Left lobe of liver (tissue), 2 donors: Measurements from ENCODE around the gene PGM2. TPM values are rescaled to one million over a fixed set of nuclear protein-coding genes. Genes with fewer than 3 reads are reported as not detected.
"Not testable (repeated sequence)": the region's sequence is repeated elsewhere in the genome, so short reads cannot be mapped to it uniquely, and the experiment has no call there.

ENCODE experiments used
- ATAC-seq: fragments of 200-7000 bp; cut with Tn5 transposase; one replicate; pipeline ENCODE4 v1.9.1; 2020; ENCODE audit warnings: mild to moderate bottlenecking, moderate library complexity
- DNase-seq: peaks from one replicate; pipeline ENCODE4 v3.0.0-alpha.2; 2020; ENCODE audit warnings: low spot score
- total RNA-seq: library from RNA; stranded (reverse); gene quantifications from one replicate; pipeline ENCODE4 v1.2.1, GENCODE V29; 2021
- donor health status: DM: no; HTN: no; CAD: no; lungs with moderate emphysema.
- donor health status: DM: no; HTN: yes; CAD: no.

The PGM2 gene
- total RNA-seq, 1 donor from 2014 or later = 6.2 TPM

- no peak for DNase-seq
- no peak for ATAC-seq
These were observed 10.5 kb upstream of the PGM2 start for GRCh38 chr4:37816006-37816405.

- DNase-seq = no peak
- no peak for ATAC-seq
These were observed 9.8 kb upstream of the PGM2 start for GRCh38 chr4:37816719-37817118.

DNA sequence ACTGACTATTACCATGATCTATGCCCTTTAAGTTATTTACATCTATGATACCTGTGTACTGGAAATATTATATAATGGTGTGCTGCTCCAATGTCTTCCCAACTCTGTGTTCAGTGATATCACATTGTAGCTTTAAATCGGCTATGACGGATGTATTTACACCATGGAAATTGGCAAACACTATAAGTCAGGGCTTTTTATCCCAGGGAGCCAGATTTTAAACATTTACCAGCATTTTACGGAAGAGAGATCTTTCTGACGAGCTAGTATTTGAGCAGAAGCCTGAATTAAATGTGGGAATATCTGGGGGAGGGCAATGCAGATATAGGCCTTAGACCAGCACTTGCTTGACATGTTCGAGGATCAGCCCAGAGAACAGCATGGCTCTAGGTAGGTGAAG is 7.7 kb upstream of the PGM2 start:
- ATAC-seq (peak; percentile 18), DNase-seq (no peak)

DNA sequence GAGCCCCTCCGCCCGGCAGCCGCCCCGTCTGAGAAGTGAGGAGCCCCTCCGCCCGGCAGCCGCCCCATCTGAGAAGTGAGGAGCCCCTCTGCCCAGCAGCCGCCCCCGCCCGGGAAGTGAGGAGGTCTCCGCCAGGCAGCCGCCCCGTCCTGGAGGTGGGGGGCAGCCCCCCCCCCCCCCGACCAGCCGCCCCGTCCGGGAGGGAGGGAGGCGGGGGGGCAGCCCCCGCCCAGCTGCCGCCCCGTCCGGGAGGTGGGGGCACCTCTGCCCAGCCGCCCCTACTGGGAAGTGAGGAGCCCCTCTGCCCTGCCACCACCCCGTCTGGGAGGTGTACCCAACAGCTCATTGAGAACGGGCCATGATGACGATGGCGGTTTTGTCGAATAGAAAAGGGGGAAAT is 6.0 kb upstream of the PGM2 start:
- not testable (repeated sequence) for ATAC-seq, DNase-seq

GRCh38 chr4:37821953-37822605 is 4.4 kb upstream of the PGM2 start:
- DNase-seq = peak; percentile 68
- peak; percentile 45 for ATAC-seq

DNA sequence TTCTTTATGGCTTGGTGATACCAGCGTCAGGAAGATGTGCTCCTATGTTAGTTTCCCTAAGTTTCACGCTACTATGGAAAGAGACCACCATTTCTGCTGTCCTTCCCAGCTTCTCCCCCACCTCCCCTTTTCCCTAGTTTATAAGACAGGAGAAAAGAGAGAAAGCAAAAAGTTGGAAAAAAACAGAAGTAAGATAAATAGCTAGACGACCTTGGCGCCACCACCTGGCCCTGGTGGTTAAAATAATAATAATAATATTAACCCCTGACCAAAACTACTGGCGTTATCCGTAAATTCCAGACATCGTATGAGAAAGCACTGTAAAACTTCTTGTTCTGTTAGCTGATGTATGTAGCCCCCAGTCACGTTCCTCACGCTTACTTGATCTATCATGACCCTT is 985 bp upstream of the PGM2 start:
- not testable (repeated sequence) for DNase-seq, ATAC-seq

- ATAC-seq (peak; percentile 11), DNase-seq (no peak)
These were observed 555 bp upstream of the PGM2 start for GRCh38 chr4:37825968-37826294.

DNA sequence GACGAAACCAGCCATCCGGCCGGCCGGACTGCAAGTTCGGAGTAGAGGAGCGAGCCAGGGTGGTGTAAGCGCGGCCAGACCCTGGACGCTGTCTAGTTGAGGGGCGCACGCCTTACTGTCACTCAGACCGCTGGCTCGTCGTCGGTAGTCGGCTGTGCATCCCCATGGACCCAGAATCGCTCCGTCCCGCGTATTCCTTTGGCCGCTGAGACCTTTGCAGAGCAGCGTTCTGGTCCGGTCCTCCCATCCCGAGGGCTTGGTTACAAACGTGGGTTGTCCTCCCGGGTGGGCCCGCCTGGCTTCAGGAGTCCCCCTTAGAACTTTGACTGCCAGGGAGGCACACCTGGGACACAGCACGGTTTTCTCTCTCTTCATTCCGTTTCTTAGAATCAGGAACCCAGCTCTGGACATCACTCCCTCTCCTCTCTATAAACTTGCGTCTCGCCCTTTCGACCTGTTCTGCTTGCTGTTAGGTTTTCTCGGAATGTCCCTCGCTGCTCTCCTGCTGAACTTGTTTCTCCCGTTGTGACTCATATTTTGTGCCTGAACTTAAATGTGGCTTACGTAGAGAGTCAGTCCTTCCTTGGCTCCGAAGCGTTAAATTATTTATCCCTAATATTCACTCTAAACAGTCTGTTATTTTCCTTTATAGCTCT is 672 bp downstream of the PGM2 start:
- no peak for DNase-seq

GRCh38 chr4:37827802-37828321 is 1.4 kb downstream of the PGM2 start:
- ATAC-seq (no peak), DNase-seq (no peak)

More for the DNA sequence above, 672 bp downstream of the PGM2 start:
- ATAC-seq = peak; percentile 17

- ATAC-seq = no peak
- no peak for DNase-seq
These were observed 2.4 kb downstream of the PGM2 start for GRCh38 chr4:37828843-37829242.

DNA sequence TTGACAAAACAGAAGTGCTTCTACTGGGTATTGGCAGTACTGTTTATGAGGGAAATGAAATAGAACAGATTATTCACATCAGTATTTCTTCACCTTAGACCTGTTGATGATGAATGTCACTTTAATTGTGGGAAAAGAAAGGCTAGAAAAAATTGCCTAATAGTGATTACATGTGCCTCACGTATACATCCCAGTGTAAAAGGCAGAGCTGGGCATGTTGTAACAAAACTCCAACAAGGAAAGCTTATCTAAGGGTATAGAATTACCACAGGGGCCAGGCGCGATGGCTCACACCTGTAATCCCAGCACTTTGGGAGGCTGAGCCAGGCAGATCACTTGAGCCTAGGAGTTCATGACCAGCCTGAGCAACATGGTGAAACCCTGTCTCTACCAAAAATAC is 4.2 kb downstream of the PGM2 start:
- no peak for ATAC-seq
- DNase-seq = no peak

DNA sequence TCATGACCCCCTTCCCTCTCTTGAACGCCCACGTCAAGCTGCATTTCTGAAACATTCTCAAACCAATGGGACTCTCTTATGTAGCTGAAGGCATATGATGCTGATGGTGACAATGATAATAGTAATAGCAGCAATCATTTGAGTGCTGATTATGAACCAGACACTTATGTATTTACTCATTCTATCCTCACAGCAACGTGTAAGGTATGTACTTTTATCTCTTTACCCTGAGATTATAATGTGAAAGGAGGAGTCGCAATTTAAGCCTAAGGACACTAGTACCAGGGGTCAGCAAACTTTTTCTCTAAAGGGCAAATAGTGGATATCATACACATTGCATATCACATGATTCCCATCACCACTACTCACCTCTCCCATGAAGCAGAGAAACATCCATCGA is 8.5 kb downstream of the PGM2 start:
- no peak for ATAC-seq
- DNase-seq = no peak

- DNase-seq (no peak), ATAC-seq (no peak)
These were observed 9.3 kb downstream of the PGM2 start for GRCh38 chr4:37835806-37836205.

DNA sequence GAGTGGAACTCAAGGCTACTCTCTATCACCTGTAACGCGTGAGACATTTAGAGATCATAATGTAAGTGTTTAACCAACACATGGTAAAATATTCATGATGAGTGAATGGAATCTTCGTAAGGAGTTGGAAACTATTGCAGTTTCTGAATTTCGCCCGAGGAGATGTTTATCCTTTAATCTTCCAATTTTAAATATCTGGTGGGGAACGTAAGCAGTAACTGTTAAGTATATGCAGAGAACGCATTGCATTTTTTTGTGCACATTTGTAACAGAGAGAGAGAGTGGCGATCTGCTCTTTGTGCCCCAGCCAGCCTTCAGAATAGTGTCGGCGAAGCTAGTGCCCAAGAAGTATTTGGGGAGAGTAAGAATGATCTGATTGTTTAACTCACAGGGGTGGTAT is 9.8 kb downstream of the PGM2 start:
- DNase-seq (no peak), ATAC-seq (no peak)

- no peak for DNase-seq
- no peak for ATAC-seq
These were observed 10.5 kb downstream of the PGM2 start for GRCh38 chr4:37836838-37837440.

GRCh38 chr4:37837446-37837845 is 11.0 kb downstream of the PGM2 start:
- ATAC-seq (no peak), DNase-seq (no peak)

DNA sequence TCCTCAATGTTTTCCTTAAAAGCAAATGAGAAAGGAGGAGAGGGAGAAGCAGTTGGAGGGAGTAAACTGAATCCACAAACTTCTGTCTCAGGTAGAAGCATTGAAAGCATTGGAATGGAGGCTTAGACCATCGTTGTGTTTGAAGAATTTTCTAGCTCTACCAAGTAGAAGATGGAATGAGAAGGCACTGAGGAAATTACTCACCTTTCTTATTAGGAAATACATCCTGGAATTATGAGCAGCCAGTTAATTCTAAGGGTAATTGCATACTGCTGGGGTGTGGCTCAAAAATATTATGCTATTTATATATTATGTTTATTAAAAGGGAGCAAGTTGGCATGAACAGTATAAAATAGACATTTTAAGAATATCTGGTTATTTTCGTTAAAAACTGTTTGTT is 12.9 kb downstream of the PGM2 start:
- ATAC-seq (no peak), DNase-seq (no peak)

- peak; percentile 29 for ATAC-seq
- DNase-seq = no peak
These were observed 17.7 kb downstream of the PGM2 start for GRCh38 chr4:37844204-37844603.

DNA sequence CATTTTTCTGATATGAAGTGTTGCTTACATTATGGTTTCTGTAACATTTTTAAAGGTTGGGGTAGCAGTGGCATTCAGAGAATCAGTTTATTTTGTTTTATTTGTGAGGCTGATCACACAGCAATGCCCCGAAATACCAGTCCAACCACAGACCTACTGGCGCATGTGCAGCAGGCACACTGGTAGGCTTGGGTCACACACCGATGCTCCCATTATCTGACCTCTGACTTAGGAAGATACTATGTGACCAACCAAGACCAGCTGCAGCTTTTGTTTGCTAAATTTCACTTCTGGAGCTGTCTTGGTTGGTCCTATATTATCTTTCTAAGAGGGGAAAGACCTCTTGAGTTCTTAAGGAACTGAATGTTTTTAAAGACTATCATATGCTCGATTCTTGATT is 18.7 kb downstream of the PGM2 start:
- no peak for DNase-seq
- ATAC-seq = no peak

DNA sequence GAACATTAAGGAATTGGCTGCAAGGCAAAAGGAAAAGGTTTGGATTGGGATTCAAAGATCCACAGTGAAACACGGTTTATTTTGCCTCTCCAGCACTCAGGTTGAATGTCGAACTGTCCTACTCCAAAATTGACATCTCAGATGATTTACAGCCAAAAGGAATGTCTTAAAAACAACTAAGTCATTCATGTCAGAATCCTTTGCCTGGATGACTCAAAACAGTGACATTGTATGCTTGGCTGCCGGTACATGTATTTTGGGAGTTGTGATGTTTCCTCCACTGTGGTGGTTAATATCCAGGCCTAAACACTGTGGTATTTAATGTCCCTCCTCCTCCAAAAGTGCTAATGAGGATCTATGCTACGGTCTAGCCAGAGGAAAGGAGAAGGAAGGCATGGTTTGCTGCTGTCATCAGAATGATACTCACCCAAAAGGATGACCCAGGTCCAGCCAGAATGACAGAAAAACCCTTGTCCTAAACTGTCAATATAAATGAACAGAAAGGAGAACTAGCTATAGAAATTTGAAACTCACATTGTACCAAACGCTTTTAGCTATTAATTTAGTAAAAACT is 20.9 kb downstream of the PGM2 start:
- ATAC-seq (no peak), DNase-seq (no peak)

DNA sequence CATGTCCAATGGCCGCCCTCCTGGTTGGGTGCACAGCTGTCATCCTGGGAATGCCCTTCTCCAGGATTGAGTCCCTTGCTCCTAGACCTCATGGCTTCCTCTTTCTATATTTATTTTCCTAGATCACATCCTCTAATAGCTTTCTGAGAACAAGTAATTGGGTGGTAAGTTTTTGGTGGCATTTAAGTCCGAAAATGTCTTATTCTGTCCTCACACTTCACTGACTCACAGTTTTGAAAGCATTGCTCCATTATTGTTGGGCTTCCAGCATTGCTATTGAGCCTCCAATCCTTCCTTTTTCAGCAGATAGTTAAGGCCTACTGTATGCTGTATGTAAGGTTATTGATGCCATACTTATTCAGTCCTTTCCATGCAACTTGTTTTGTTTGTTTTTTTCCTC is 25.9 kb downstream of the PGM2 start:
- no peak for DNase-seq
- no peak for ATAC-seq

DNA sequence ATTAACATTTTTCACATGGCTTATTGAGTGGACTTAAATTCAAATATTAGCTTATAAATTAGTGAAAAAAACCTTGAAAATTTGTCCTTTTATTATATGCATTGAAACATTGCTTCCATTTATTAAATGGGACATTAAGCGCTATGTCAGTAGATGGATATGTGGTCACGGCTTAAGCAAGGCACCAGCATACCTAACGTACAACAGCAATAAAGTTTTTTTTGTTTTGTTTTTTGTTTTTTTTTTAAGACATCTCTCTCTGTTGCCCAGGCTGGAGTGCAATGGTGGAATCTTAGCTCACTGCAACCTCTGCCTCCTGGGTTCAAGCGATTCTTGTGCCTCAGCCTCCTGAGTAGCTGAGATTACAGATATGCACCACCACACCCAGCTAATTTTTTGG is 31.6 kb downstream of the PGM2 start:
- DNase-seq (no peak), ATAC-seq (no peak)
